ENCODE measurements around the gene PCDHA7.
A peak's percentile ranks its signal among the peaks of the same experiment; 100 is the strongest.
"Not testable (repeated sequence)": the region's sequence is repeated elsewhere in the genome, so short reads cannot be mapped to it uniquely, and the experiment has no call there.

The PCDHA7 gene

GRCh38 chr5:140787849-140788504, 46.1 kb upstream of the PCDHA7 start:
- not testable (repeated sequence) for H3K4ac ChIP-seq (ENCODE audit: low read depth, low read length); H3K4me1 ChIP-seq (ENCODE audit: control insufficient read depth in 1 of 2, insufficient read depth in 2 of 2, low read length in 2 of 2); H2BK120ac ChIP-seq (ENCODE audit: insufficient read depth, low read length, poor library complexity); H3K9ac ChIP-seq (ENCODE audit: low read length); H3K79me2 ChIP-seq (ENCODE audit: control insufficient read depth, insufficient read depth, low read length, poor library complexity); H4K8ac ChIP-seq (ENCODE audit: low read depth, low read length); H2AFZ ChIP-seq (ENCODE audit: insufficient read depth, low read length, poor library complexity); H3K23ac ChIP-seq (ENCODE audit: low read length); H2AK5ac ChIP-seq (ENCODE audit: low read length); H3K14ac ChIP-seq (ENCODE audit: low read length); H3K79me1 ChIP-seq (ENCODE audit: low read length); H2BK12ac ChIP-seq (ENCODE audit: low read length); H4K12ac ChIP-seq (ENCODE audit: low read depth, low read length); H3K4me2 ChIP-seq (ENCODE audit: low read length); H2BK5ac ChIP-seq (ENCODE audit: low read depth, low read length, poor library complexity); H3K27ac ChIP-seq (ENCODE audit: low read depth, low read length); DNase-seq; H3K4me3 ChIP-seq (ENCODE audit: low read depth, low read length); H3K36me3 ChIP-seq (ENCODE audit: control insufficient read depth in 1 of 2, insufficient read depth in 2 of 2, low read length in 2 of 2); H4K91ac ChIP-seq (ENCODE audit: low read depth, low read length); H3K18ac ChIP-seq (ENCODE audit: low read length); H3K27me3 ChIP-seq (ENCODE audit: insufficient read depth, low read length)
- H3K9me3 ChIP-seq (ENCODE audit: insufficient read depth, low read depth, low read length) = peaks cover 23% of the 10 kb centered on the region
- WGBS (ENCODE audit: extremely low coverage, insufficient coverage, insufficient read length) = no CpG with 5 or more reads among the region's 70 CpGs

- Histone ChIP-seq H4K12ac (ENCODE audit: low read depth, low read length) (no peak overlapping the region), H3K14ac (ENCODE audit: low read length) (no peak overlapping the region), H3K79me2 (ENCODE audit: control insufficient read depth, insufficient read depth, low read length, poor library complexity) (no peaks in the 10 kb centered on the region), H4K91ac (ENCODE audit: low read depth, low read length) (no peak overlapping the region), H3K36me3 (ENCODE audit: control insufficient read depth in 1 of 2, insufficient read depth in 2 of 2, low read length in 2 of 2) (no peaks in the 10 kb centered on the region), H2AK5ac (ENCODE audit: low read length) (no peak overlapping the region), H4K8ac (ENCODE audit: low read depth, low read length) (no peak overlapping the region), H3K4me1 (ENCODE audit: control insufficient read depth in 1 of 2, insufficient read depth in 2 of 2, low read length in 2 of 2) (no peaks in the 10 kb centered on the region), H3K27me3 (ENCODE audit: insufficient read depth, low read length) (no peaks in the 10 kb centered on the region), H2BK12ac (ENCODE audit: low read length) (no peak overlapping the region), H3K4me3 (ENCODE audit: low read depth, low read length) (no peak overlapping the region), H3K4ac (ENCODE audit: low read depth, low read length) (no peak overlapping the region), H3K9ac (ENCODE audit: low read length) (no peak overlapping the region), H2BK5ac (ENCODE audit: low read depth, low read length, poor library complexity) (no peak overlapping the region), H3K9me3 (ENCODE audit: insufficient read depth, low read depth, low read length) (peaks cover 26% of the 10 kb centered on the region), H2AFZ (ENCODE audit: insufficient read depth, low read length, poor library complexity) (no peak overlapping the region), H3K27ac (ENCODE audit: low read depth, low read length) (no peak overlapping the region), H3K4me2 (ENCODE audit: low read length) (no peak overlapping the region), H3K79me1 (ENCODE audit: low read length) (no peaks in the 10 kb centered on the region), H3K18ac (ENCODE audit: low read length) (no peak overlapping the region), H3K23ac (ENCODE audit: low read length) (no peak overlapping the region), H2BK120ac (ENCODE audit: insufficient read depth, low read length, poor library complexity) (no peak overlapping the region)
- no CpG with 5 or more reads among the region's 2 CpGs for WGBS (ENCODE audit: extremely low coverage, insufficient coverage, insufficient read length)
- no peak for DNase-seq
Measured at GRCh38 chr5:140791089-140791488, 43.0 kb upstream of the PCDHA7 start.

- H3K4ac ChIP-seq (ENCODE audit: low read depth, low read length) = no peak within 1 kb of the TSS
- H3K18ac ChIP-seq (ENCODE audit: low read length) = no peak within 1 kb of the TSS
- no peak within 1 kb of the TSS for H3K27ac ChIP-seq (ENCODE audit: low read depth, low read length)
- H3K27me3 ChIP-seq (ENCODE audit: insufficient read depth, low read length) = no peaks in the 10 kb centered on the region
- no peak within 1 kb of the TSS for H2BK120ac ChIP-seq (ENCODE audit: insufficient read depth, low read length, poor library complexity)
- no CpG with 5 or more reads among the region's 27 CpGs for WGBS (ENCODE audit: extremely low coverage, insufficient coverage, insufficient read length)
- no peaks in the 10 kb centered on the region for H3K4me1 ChIP-seq (ENCODE audit: control insufficient read depth in 1 of 2, insufficient read depth in 2 of 2, low read length in 2 of 2)
- peak within 1 kb of the TSS; percentile 61 for H3K4me3 ChIP-seq (ENCODE audit: low read depth, low read length)
- no peaks in the 10 kb centered on the region for H3K79me2 ChIP-seq (ENCODE audit: control insufficient read depth, insufficient read depth, low read length, poor library complexity)
- H4K12ac ChIP-seq (ENCODE audit: low read depth, low read length) = no peak within 1 kb of the TSS
- H3K4me2 ChIP-seq (ENCODE audit: low read length) = peak within 1 kb of the TSS; percentile 47
- no peak within 1 kb of the TSS for H3K23ac ChIP-seq (ENCODE audit: low read length)
- no peak within 1 kb of the TSS for H3K9ac ChIP-seq (ENCODE audit: low read length)
- no peak within 1 kb of the TSS for H2BK12ac ChIP-seq (ENCODE audit: low read length)
- H2AK5ac ChIP-seq (ENCODE audit: low read length) = no peak within 1 kb of the TSS
- peak within 1 kb of the TSS; percentile 54 for H2AFZ ChIP-seq (ENCODE audit: insufficient read depth, low read length, poor library complexity)
- peaks cover 14% of the 10 kb centered on the region for H3K9me3 ChIP-seq (ENCODE audit: insufficient read depth, low read depth, low read length)
- no peak within 1 kb of the TSS for H4K8ac ChIP-seq (ENCODE audit: low read depth, low read length)
- no peak within 1 kb of the TSS for H4K91ac ChIP-seq (ENCODE audit: low read depth, low read length)
- no peak within 1 kb of the TSS for H2BK5ac ChIP-seq (ENCODE audit: low read depth, low read length, poor library complexity)
- H3K79me1 ChIP-seq (ENCODE audit: low read length) = no peaks in the 10 kb centered on the region
- H3K14ac ChIP-seq (ENCODE audit: low read length) = no peak within 1 kb of the TSS
- H3K36me3 ChIP-seq (ENCODE audit: control insufficient read depth in 1 of 2, insufficient read depth in 2 of 2, low read length in 2 of 2) = peaks cover 2 to 4% of the 10 kb centered on the region in 2 experiments
- DNase-seq = no peak
Measured at GRCh38 chr5:140794595-140795258, 39.3 kb upstream of the PCDHA7 start, which contains the start of gene PCDHA2. PCDHA2 (plus strand) TSS chr5:140794852.

GRCh38 chr5:140795259-140795641, 38.8 kb upstream of the PCDHA7 start:
- H3K9me3 ChIP-seq (ENCODE audit: insufficient read depth, low read depth, low read length) = peaks cover 14% of the 10 kb centered on the region
- no peak overlapping the region for H3K9ac ChIP-seq (ENCODE audit: low read length)

More at GRCh38 chr5:140795259-140795641, 38.8 kb upstream of the PCDHA7 start:
- H3K18ac ChIP-seq (ENCODE audit: low read length) = no peak overlapping the region
- no peak overlapping the region for H4K91ac ChIP-seq (ENCODE audit: low read depth, low read length)
- H3K4me1 ChIP-seq (ENCODE audit: control insufficient read depth in 1 of 2, insufficient read depth in 2 of 2, low read length in 2 of 2) = no peaks in the 10 kb centered on the region
- peaks cover 2 to 4% of the 10 kb centered on the region in 2 experiments for H3K36me3 ChIP-seq (ENCODE audit: control insufficient read depth in 1 of 2, insufficient read depth in 2 of 2, low read length in 2 of 2)
- WGBS (ENCODE audit: extremely low coverage, insufficient coverage, insufficient read length) = no CpG with 5 or more reads among the region's 15 CpGs
- no peak overlapping the region for H2BK5ac ChIP-seq (ENCODE audit: low read depth, low read length, poor library complexity)
- H2AFZ ChIP-seq (ENCODE audit: insufficient read depth, low read length, poor library complexity) = peak overlapping the region; percentile 54
- H3K27ac ChIP-seq (ENCODE audit: low read depth, low read length) = no peak overlapping the region
- no peak overlapping the region for H2BK120ac ChIP-seq (ENCODE audit: insufficient read depth, low read length, poor library complexity)
- no peak overlapping the region for H3K4ac ChIP-seq (ENCODE audit: low read depth, low read length)
- H3K4me3 ChIP-seq (ENCODE audit: low read depth, low read length) = peak overlapping the region; percentile 61
- no peaks in the 10 kb centered on the region for H3K79me1 ChIP-seq (ENCODE audit: low read length)
- H2AK5ac ChIP-seq (ENCODE audit: low read length) = no peak overlapping the region
- H3K14ac ChIP-seq (ENCODE audit: low read length) = no peak overlapping the region
- DNase-seq = no peak
- H3K4me2 ChIP-seq (ENCODE audit: low read length) = peak overlapping the region; percentile 47
- H4K12ac ChIP-seq (ENCODE audit: low read depth, low read length) = no peak overlapping the region
- H3K23ac ChIP-seq (ENCODE audit: low read length) = no peak overlapping the region
- H4K8ac ChIP-seq (ENCODE audit: low read depth, low read length) = no peak overlapping the region
- H2BK12ac ChIP-seq (ENCODE audit: low read length) = no peak overlapping the region
- no peaks in the 10 kb centered on the region for H3K27me3 ChIP-seq (ENCODE audit: insufficient read depth, low read length)
- no peaks in the 10 kb centered on the region for H3K79me2 ChIP-seq (ENCODE audit: control insufficient read depth, insufficient read depth, low read length, poor library complexity)
